Pancreas (tissue), 10 donors: ENCODE results near the gene PDZD4. TPM values are rescaled to one million over a fixed set of nuclear protein-coding genes. Genes with fewer than 3 reads are reported as not detected.

Source experiments
- ATAC-seq, 4 donors: fragments of 200-7000 bp; cut with Tn5 transposase; one replicate each; pipeline versions ENCODE4 v1.8.0 to v1.9.1; 2020; ENCODE audit warnings: mild to moderate bottlenecking in 4 of 4, moderate library complexity in 4 of 4
- DNase-seq, 6 donors: peaks; one replicate each; pipeline ENCODE4 v3.0.0-alpha.2; 2020
- FAIRE-seq: peaks from 2 replicates; lab custom pipeline; 2012; peaks lifted over from hg19 to GRCh38; lab: Jason Lieb, UNC
- H3K27ac ChIP-seq, 4 donors: fragments of 200-600 bp; sonication (generic); 1 replicate in 3 of 4; 2 replicates in 1 of 4; pipeline versions ENCODE4 v1.5.0 to v1.8.0; 2020
- H3K27me3 ChIP-seq, 4 donors: fragments of 200-600 bp; one replicate each; pipeline ENCODE4 v1.8.0; 2021
- H3K36me3 ChIP-seq, 3 donors: fragments of 200-600 bp; sonication (generic) in 1 of 3; one replicate each; pipeline versions ENCODE4 v1.5.0 to v1.8.0; 2020 to 2021
- H3K4me1 ChIP-seq, 3 donors: fragments of 200-600 bp; one replicate each; pipeline ENCODE4 v1.8.0; 2021
- H3K4me3 ChIP-seq, 4 donors: fragments of 200-600 bp; sonication (generic) in 2 of 4; one replicate each; pipeline versions ENCODE4 v1.5.0 to v1.8.0; 2020 to 2021
- H3K9me3 ChIP-seq, 4 donors: fragments of 200-600 bp; one replicate each; pipeline ENCODE4 v1.8.0; 2021
- WGBS, 2 donors: extraction: QIAGEN DNeasy Blood & Tissue Kit; methylation state at CpG; one replicate each; pipeline ENCODE4 v1.1.7; 2013; 5-methylcytosine and 5-hydroxymethylcytosine counted together
- intact Hi-C, 3 donors: fragments of 100-400 bp; cut with DNase I; formaldehyde crosslinking; loops; one replicate each; pipeline versions ENCODE4 v1.11.1 to v1.14.2; 2022
- polyA plus RNA-seq, 2 donors: library from polyadenylated mRNA; stranded (reverse); fragments of 200-250 nt; gene quantifications; one replicate each; pipeline ENCODE4 v1.2.3, GENCODE V29; 2013
- total RNA-seq, 6 donors: library from RNA; stranded (reverse); fragmentation: NEBNext Ultra II Directional in 4 of 6; extraction: Animal tissue kit (Norgen Biotek cat#: 25700) in 4 of 6; gene quantifications; one replicate each; pipeline versions ENCODE4 v1.2.1 to v1.2.4, GENCODE V29; 2021 to 2023
- TF ChIP-seq, protein P1 (sequence below), 4 donors: fragments of 200-600 bp; sonication (generic) in 3 of 4; IDR thresholded peaks; one replicate each; pipeline versions ENCODE4 v1.5.0 to v1.8.0; 2021; ENCODE audit warnings: antibody characterized with exemption in 4 of 4
- donor health status: healthy with polysubstance abuse.
- donor health status: DM: no; HTN: no; CAD: no; lungs with moderate emphysema.
- donor health status: DM: no; HTN: no; CAD: no.
- donor health status: control.
- donor health status: control.
- donor health status: Bipolar disorder and iron deficiency.
- donor health status: DM: yes; HTN: yes; CAD: no.
- donor health status: DM: no; HTN: no; CAD: no.
- donor health status: DM: no; HTN: no; CAD: no.
- donor health status: DM: yes; HTN: yes; CAD: no.

PDZD4 gene
- total and polyA plus RNA-seq, 8 donors, result 0.79 to 15.2 (median 1.6) TPM

DNA sequence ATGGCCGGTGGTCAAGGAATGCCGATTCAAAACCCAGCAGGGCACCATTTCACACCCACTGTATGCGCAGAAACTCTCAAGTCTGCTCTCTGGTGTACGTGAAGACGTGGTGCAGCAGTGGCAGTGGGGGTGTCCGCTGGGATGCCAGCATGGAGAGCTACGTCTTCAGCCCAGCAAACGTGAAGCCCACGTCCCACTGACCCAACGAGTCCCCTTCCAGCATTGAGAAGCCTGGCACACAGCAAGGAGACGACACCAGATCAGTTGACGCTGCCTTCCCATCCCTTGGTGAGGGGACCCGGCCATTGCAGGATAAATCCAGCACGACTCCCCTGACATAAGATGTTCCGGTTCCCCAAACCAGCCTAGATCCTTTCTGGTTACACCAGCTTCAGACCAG is 68.5 kb downstream of the PDZD4 start:
- H3K36me3 ChIP-seq, result no peaks in the 10 kb centered on the region
- TF ChIP-seq, protein P1, sequence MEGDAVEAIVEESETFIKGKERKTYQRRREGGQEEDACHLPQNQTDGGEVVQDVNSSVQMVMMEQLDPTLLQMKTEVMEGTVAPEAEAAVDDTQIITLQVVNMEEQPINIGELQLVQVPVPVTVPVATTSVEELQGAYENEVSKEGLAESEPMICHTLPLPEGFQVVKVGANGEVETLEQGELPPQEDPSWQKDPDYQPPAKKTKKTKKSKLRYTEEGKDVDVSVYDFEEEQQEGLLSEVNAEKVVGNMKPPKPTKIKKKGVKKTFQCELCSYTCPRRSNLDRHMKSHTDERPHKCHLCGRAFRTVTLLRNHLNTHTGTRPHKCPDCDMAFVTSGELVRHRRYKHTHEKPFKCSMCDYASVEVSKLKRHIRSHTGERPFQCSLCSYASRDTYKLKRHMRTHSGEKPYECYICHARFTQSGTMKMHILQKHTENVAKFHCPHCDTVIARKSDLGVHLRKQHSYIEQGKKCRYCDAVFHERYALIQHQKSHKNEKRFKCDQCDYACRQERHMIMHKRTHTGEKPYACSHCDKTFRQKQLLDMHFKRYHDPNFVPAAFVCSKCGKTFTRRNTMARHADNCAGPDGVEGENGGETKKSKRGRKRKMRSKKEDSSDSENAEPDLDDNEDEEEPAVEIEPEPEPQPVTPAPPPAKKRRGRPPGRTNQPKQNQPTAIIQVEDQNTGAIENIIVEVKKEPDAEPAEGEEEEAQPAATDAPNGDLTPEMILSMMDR (IDR thresholded peaks at IDR 0.05), result no peak
- ATAC-seq (no peak), FAIRE-seq (no peak), DNase-seq (no peak)
- 80% methylated on average over 15 of the region's 15 CpGs for WGBS, 2 donors
- intact Hi-C loops, result loop anchor here in 1 of 3 donors (10.0 kb wide), 1 partner anchor 193 kb away; no protein-coding TSS in a partner anchor
- no peaks in the 10 kb centered on the region for H3K4me1 ChIP-seq
- no peaks in the 10 kb centered on the region for H3K9me3 ChIP-seq
- H3K27me3 ChIP-seq, result peaks cover 0 to 5% (median 0%) of the 10 kb centered on the region in 4 donors
- no peak overlapping the region for H3K4me3 ChIP-seq
- H3K27ac ChIP-seq, result no peak overlapping the region

DNA sequence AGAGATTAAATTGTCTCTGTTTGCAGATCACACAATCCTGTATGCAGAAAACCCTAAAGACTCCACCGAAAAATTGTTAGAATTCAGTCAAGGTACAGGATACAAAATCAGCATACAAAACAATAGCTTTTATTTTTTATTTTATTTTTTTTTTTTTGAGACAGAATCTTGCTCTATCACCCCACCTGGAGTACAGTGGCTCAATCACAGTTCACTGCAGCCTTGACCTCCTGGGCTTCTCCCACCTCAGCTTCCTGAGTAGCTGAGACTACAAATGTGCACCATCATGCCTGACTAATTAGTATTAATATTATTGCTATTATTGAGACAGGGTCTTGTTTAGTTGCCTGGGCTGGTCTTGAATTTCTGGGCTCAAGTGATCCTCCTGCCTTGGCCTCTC is 75.2 kb downstream of the PDZD4 start:
- Histone ChIP-seq H3K4me3 (no peak overlapping the region), H3K27me3 (peaks cover 0 to 4% (median 2%) of the 10 kb centered on the region in 4 donors), H3K9me3 (no peaks in the 10 kb centered on the region), H3K27ac (no peak overlapping the region), H3K36me3 (no peaks in the 10 kb centered on the region), H3K4me1 (no peaks in the 10 kb centered on the region)
- ATAC-seq (no peak), FAIRE-seq (no peak), DNase-seq (no peak)
- WGBS, 2 donors, result 77 to 82% methylated on average over 1 of the region's 1 CpG
- TF ChIP-seq, protein P1 (IDR thresholded peaks at IDR 0.05), result no peak
- intact Hi-C loops, result no loop called here

Other genes with a start within 250 kb of the PDZD4 start
- gene CCNQ, start 231.4 kb downstream of the PDZD4 start, total RNA-seq, result 10 to 100 TPM in 1 of 6 donors, 1 to 10 TPM in 5; 6.7 to 10.6 (median 8.1) TPM
- 10 to 100 TPM; 26.3 to 32.1 TPM for gene CCNQ, start 231.4 kb downstream of the PDZD4 start, polyA plus RNA-seq
- gene DUSP9, start 183.3 kb downstream of the PDZD4 start, total RNA-seq, result under 1 TPM in 3 of 6 donors, not detected in 3; 0.09 to 0.28 (median 0.14) TPM
- gene DUSP9, start 183.3 kb downstream of the PDZD4 start, polyA plus RNA-seq, result under 1 TPM in 1 of 2 donors, not detected in 1; 0.07 TPM
- gene PNCK, start 156.7 kb downstream of the PDZD4 start, total RNA-seq, result under 1 TPM in 3 of 6 donors, not detected in 3; 0.35 to 0.67 (median 0.49) TPM
- under 1 TPM; 0.28 to 0.99 TPM for gene PNCK, start 156.7 kb downstream of the PDZD4 start, polyA plus RNA-seq
- gene SLC6A8, start 142.6 kb downstream of the PDZD4 start, total RNA-seq, result 10 to 100 TPM in 4 of 6 donors, 1 to 10 TPM in 2; 8.4 to 15.8 (median 11.1) TPM
- gene SLC6A8, start 142.6 kb downstream of the PDZD4 start, polyA plus RNA-seq, result 10 to 100 TPM; 12.3 to 14.4 TPM
- 100 to 1,000 TPM in 2 of 6 donors, 10 to 100 TPM in 4; 72.2 to 118 (median 88.4) TPM for gene BCAP31, start 106.2 kb downstream of the PDZD4 start, total RNA-seq
- gene BCAP31, start 106.2 kb downstream of the PDZD4 start, polyA plus RNA-seq, result 10 to 100 TPM; 66.3 to 90.1 TPM
- gene ABCD1, start 105.7 kb downstream of the PDZD4 start, total RNA-seq, result 10 to 100 TPM in 3 of 6 donors, 1 to 10 TPM in 3; 5.8 to 13.2 (median 9.8) TPM
- gene ABCD1, start 105.7 kb downstream of the PDZD4 start, polyA plus RNA-seq, result 10 to 100 TPM in 1 of 2 donors, 1 to 10 TPM in 1; 6.7 to 11.9 TPM
- 1 to 10 TPM; 4.0 to 9.0 (median 5.2) TPM for gene PLXNB3, start 66.3 kb downstream of the PDZD4 start, total RNA-seq
- 10 to 100 TPM; 22.9 to 28.6 TPM for gene PLXNB3, start 66.3 kb downstream of the PDZD4 start, polyA plus RNA-seq
- under 1 TPM in 5 of 6 donors, not detected in 1; 0.12 to 0.38 (median 0.20) TPM for gene SRPK3, start 49.5 kb downstream of the PDZD4 start, total RNA-seq
- 1 to 10 TPM; 1.0 to 1.5 TPM for gene SRPK3, start 49.5 kb downstream of the PDZD4 start, polyA plus RNA-seq
- gene IDH3G, start 36.2 kb downstream of the PDZD4 start, total RNA-seq, result 10 to 100 TPM; 15.8 to 29.9 (median 23.0) TPM
- gene IDH3G, start 36.2 kb downstream of the PDZD4 start, polyA plus RNA-seq, result 10 to 100 TPM; 47.2 to 48.4 TPM
- gene SSR4, start 35.9 kb downstream of the PDZD4 start, total RNA-seq, result 100 to 1,000 TPM; 368 to 471 (median 392) TPM
- gene SSR4, start 35.9 kb downstream of the PDZD4 start, polyA plus RNA-seq, result 100 to 1,000 TPM; 749 to 925 TPM
- gene L1CAM, start 55.6 kb upstream of the PDZD4 start, total RNA-seq, result 1 to 10 TPM in 4 of 6 donors, under 1 TPM in 2; 0.97 to 1.6 (median 1.2) TPM
- 1 to 10 TPM in 1 of 2 donors, under 1 TPM in 1; 0.84 to 3.9 TPM for gene L1CAM, start 55.6 kb upstream of the PDZD4 start, polyA plus RNA-seq
- gene AVPR2, start 74.1 kb upstream of the PDZD4 start, total RNA-seq, result under 1 TPM; 0.12 to 0.58 (median 0.31) TPM
- 1 to 10 TPM; 1.3 TPM for gene AVPR2, start 74.1 kb upstream of the PDZD4 start, polyA plus RNA-seq
- 10 to 100 TPM in 3 of 6 donors, 1 to 10 TPM in 3; 1.9 to 18.9 (median 8.9) TPM for gene ARHGAP4, start 95.7 kb upstream of the PDZD4 start, total RNA-seq
- 10 to 100 TPM; 44.7 to 71.7 TPM for gene ARHGAP4, start 95.7 kb upstream of the PDZD4 start, polyA plus RNA-seq
- 10 to 100 TPM; 24.5 to 49.0 (median 40.3) TPM for gene NAA10, start 104.5 kb upstream of the PDZD4 start, total RNA-seq
- 100 to 1,000 TPM in 1 of 2 donors, 10 to 100 TPM in 1; 95.1 to 115 TPM for gene NAA10, start 104.5 kb upstream of the PDZD4 start, polyA plus RNA-seq
- gene RENBP, start 114.1 kb upstream of the PDZD4 start, total RNA-seq, result 1 to 10 TPM in 4 of 6 donors, under 1 TPM in 2; 0.43 to 7.5 (median 1.6) TPM
- gene RENBP, start 114.1 kb upstream of the PDZD4 start, polyA plus RNA-seq, result 1 to 10 TPM; 2.8 to 5.1 TPM
- gene HCFC1, start 141.3 kb upstream of the PDZD4 start, total RNA-seq, result 10 to 100 TPM; 10.4 to 28.4 (median 17.0) TPM
- 10 to 100 TPM; 15.7 to 17.1 TPM for gene HCFC1, start 141.3 kb upstream of the PDZD4 start, polyA plus RNA-seq
- gene TMEM187, start 142.2 kb upstream of the PDZD4 start, total RNA-seq, result 10 to 100 TPM in 2 of 6 donors, 1 to 10 TPM in 4; 5.7 to 12.4 (median 9.1) TPM
- 1 to 10 TPM; 5.2 to 7.8 TPM for gene TMEM187, start 142.2 kb upstream of the PDZD4 start, polyA plus RNA-seq
- gene IRAK1, start 189.4 kb upstream of the PDZD4 start, total RNA-seq, result 100 to 1,000 TPM in 1 of 6 donors, 10 to 100 TPM in 5; 44.5 to 103 (median 64.6) TPM
- 10 to 100 TPM; 35.8 to 48.9 TPM for gene IRAK1, start 189.4 kb upstream of the PDZD4 start, polyA plus RNA-seq